ENCODE measurements around the gene C1orf115. TPM values are rescaled to one million over a fixed set of nuclear protein-coding genes. Genes with fewer than 3 reads are reported as not detected.

The C1orf115 gene
- total and polyA plus RNA-seq, 2 of the 4 experiments (the other 2 are of a cell fraction): 0.07 to 0.18 TPM

DNA sequence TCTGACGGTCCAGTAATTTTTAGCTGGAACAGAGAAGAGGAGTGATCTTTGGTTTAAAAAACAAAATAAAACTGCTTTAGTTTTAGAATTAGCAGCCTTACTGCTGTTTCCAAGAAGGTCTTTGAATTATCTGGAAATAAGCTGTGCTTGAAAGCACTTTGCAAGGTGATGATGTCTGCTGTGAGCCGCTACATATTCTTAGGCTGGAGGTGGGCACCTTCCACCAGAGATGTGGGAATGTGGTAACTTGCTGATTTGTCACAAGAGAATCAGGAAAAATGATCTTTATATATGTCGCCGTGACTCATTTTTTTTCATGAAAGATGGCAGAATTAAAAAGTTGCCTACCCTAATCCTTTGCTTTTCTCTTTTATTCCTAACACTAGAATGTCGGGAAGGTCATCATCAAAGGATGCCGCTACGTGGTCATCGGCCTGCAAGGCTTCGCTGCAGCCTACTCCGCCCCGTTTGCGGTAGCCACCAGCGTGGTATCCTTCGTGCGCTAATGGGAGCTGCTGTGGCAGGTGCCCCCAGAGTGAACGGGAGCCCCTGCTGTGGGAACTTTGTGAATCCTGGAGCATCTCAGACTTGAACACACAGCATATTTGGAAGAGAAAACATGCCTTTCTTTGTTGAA is 6.2 kb downstream of the C1orf115 start:
- ChIA-PET POLR2A (ENCODE audit: unreplicated experiment) (interaction anchor here (0.6 kb wide), 1 partner anchor 62 kb away, joined by 7 read pairs; no protein-coding TSS in a partner anchor), CTCF (interaction anchor here (0.8 kb wide), 1 partner anchor 37 kb away, joined by 3 read pairs; no protein-coding TSS in a partner anchor)
- H3K27me3 ChIP-seq (ENCODE audit: control insufficient read depth, insufficient read depth, low read length): peaks cover 24% of the 10 kb centered on the region
- H2BK120ac ChIP-seq (ENCODE audit: low read depth, low read length): no peak overlapping the region
- DNase-seq: no peak
- no peak overlapping the region for H3K56ac ChIP-seq (ENCODE audit: extremely low read depth, insufficient read depth, low read length)
- no peak overlapping the region for H3K9ac ChIP-seq (ENCODE audit: low read depth, low read length)
- no peak overlapping the region for H3K4ac ChIP-seq (ENCODE audit: low read depth, low read length)
- no peak for ATAC-seq (ENCODE audit: low read depth)
- no peak overlapping the region for H3K4me3 ChIP-seq (ENCODE audit: insufficient read depth, low read depth, low read length)
- no peak overlapping the region for H3K4me2 ChIP-seq (ENCODE audit: low read depth, low read length)
- no peaks in the 10 kb centered on the region for H3K4me1 ChIP-seq (ENCODE audit: control insufficient read depth, insufficient read depth, low read length)
- H3K36me3 ChIP-seq (ENCODE audit: control insufficient read depth, insufficient read depth, low read length): no peaks in the 10 kb centered on the region
- H2AK9ac ChIP-seq (replicated peaks; ENCODE audit: low read depth, low read length, poor library complexity): no peak overlapping the region
- no peak overlapping the region for H2BK20ac ChIP-seq (ENCODE audit: low read depth, low read length)
- no peaks in the 10 kb centered on the region for H3K79me1 ChIP-seq (ENCODE audit: low read depth in 1 of 2, low read length in 2 of 2)
- no peak overlapping the region for H3K27ac ChIP-seq (ENCODE audit: insufficient read depth, low read length)
- H2AFZ ChIP-seq (replicated peaks; ENCODE audit: low read length, poor library complexity): no peak overlapping the region
- in situ Hi-C loops (cut with MboI; ENCODE audit: low sequenced_read_pairs) (no loop called here), intact Hi-C loops (cut with micrococcal nuclease) (no loop called here), dilution Hi-C loops (cut with HindIII; ENCODE audit: low sequenced_read_pairs, unreplicated experiment) (no loop called here)
- H3K9me3 ChIP-seq (ENCODE audit: control insufficient read depth, insufficient read depth, low read length): no peaks in the 10 kb centered on the region
- WGBS, 2 experiments (ENCODE audit: extremely low coverage in 2 of 2, insufficient read length in 1 of 2): 96% methylated on average over 7 of the region's 16 CpGs; no CpG with 5 or more reads in 1 of the 2 experiments
- H4K91ac ChIP-seq (ENCODE audit: insufficient read depth, low read depth, low read length): no peak overlapping the region
- no peak overlapping the region for H2BK5ac ChIP-seq (ENCODE audit: low read depth, low read length, poor library complexity, severe bottlenecking)
- H3K18ac ChIP-seq (ENCODE audit: low read depth, low read length): no peak overlapping the region
- H4K5ac ChIP-seq (ENCODE audit: low read depth, low read length): no peak overlapping the region
- no peaks in the 10 kb centered on the region; the same call in 1 of the 2 replicates for H3K9me1 ChIP-seq (ENCODE audit: insufficient read depth, low read length)
- no peak overlapping the region for H3K23ac ChIP-seq (ENCODE audit: low read depth, low read length)
- no peak overlapping the region for H2AK5ac ChIP-seq (ENCODE audit: low read depth, low read length)
- H4K20me1 ChIP-seq (ENCODE audit: insufficient read depth, low read length): no peaks in the 10 kb centered on the region
- BruUV-seq (replicated peaks): no TSS peak
- H2BK15ac ChIP-seq (ENCODE audit: low read depth, low read length): no peak overlapping the region
- no peak overlapping the region for H4K8ac ChIP-seq (ENCODE audit: low read depth in 2 of 2, low read length in 2 of 2)
- TF ChIP-seq CEBPB (IDR thresholded peaks at IDR 0.05; ENCODE audit: low read depth, low read length) (no peak), MXI1 (IDR thresholded peaks at IDR 0.05; ENCODE audit: borderline replicate concordance, low read depth, low read length) (no peak), POLR2A (IDR thresholded peaks at IDR 0.05; ENCODE audit: low read depth, low read length) (no peak), FOS (IDR thresholded peaks at IDR 0.05; ENCODE audit: low read depth, low read length) (no peak), MAZ (IDR thresholded peaks at IDR 0.05; ENCODE audit: borderline replicate concordance, low read depth, low read length) (no peak)
- TF ChIP-seq, protein P1, sequence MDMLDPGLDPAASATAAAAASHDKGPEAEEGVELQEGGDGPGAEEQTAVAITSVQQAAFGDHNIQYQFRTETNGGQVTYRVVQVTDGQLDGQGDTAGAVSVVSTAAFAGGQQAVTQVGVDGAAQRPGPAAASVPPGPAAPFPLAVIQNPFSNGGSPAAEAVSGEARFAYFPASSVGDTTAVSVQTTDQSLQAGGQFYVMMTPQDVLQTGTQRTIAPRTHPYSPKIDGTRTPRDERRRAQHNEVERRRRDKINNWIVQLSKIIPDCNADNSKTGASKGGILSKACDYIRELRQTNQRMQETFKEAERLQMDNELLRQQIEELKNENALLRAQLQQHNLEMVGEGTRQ (IDR thresholded peaks at IDR 0.05; ENCODE audit: low read depth, low read length): no peak
- TF ChIP-seq, protein P2, sequence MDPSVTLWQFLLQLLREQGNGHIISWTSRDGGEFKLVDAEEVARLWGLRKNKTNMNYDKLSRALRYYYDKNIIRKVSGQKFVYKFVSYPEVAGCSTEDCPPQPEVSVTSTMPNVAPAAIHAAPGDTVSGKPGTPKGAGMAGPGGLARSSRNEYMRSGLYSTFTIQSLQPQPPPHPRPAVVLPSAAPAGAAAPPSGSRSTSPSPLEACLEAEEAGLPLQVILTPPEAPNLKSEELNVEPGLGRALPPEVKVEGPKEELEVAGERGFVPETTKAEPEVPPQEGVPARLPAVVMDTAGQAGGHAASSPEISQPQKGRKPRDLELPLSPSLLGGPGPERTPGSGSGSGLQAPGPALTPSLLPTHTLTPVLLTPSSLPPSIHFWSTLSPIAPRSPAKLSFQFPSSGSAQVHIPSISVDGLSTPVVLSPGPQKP (IDR thresholded peaks at IDR 0.05; ENCODE audit: borderline replicate concordance, low read depth, low read length): no peak
- TF ChIP-seq, protein P3, sequence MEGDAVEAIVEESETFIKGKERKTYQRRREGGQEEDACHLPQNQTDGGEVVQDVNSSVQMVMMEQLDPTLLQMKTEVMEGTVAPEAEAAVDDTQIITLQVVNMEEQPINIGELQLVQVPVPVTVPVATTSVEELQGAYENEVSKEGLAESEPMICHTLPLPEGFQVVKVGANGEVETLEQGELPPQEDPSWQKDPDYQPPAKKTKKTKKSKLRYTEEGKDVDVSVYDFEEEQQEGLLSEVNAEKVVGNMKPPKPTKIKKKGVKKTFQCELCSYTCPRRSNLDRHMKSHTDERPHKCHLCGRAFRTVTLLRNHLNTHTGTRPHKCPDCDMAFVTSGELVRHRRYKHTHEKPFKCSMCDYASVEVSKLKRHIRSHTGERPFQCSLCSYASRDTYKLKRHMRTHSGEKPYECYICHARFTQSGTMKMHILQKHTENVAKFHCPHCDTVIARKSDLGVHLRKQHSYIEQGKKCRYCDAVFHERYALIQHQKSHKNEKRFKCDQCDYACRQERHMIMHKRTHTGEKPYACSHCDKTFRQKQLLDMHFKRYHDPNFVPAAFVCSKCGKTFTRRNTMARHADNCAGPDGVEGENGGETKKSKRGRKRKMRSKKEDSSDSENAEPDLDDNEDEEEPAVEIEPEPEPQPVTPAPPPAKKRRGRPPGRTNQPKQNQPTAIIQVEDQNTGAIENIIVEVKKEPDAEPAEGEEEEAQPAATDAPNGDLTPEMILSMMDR (conservative IDR thresholded peaks at IDR 0.05; ENCODE audit: low read depth, low read length): no peak
- no peak overlapping the region for H3K14ac ChIP-seq (replicated peaks; ENCODE audit: low read depth, low read length)
